SK-N-SH treated with all-trans-retinoic acid at 6 μM for 48 hours (cell line): ENCODE measurements around the gene ZEB2.

Experiments used
- ARNTL ChIP-seq: fragments of 450-650 bp; formaldehyde crosslinking; IDR thresholded peaks from 2 replicates; pipeline ENCODE4 v1.5.0; 2020; ENCODE audit warnings: low read depth, mild to moderate bottlenecking, moderate library complexity, borderline replicate concordance
- BACH2 ChIP-seq: fragments of 250-450 bp; sonication (Bioruptor Pico); IDR thresholded peaks from 2 replicates; pipeline ENCODE4 v1.9.0; 2021; ENCODE audit warnings: mild to moderate bottlenecking, borderline replicate concordance
- ISL1 ChIP-seq: fragments of 250-450 bp; sonication (Bioruptor Pico); IDR thresholded peaks from 2 replicates; pipeline ENCODE4 v2.1.2; 2022; ENCODE audit warnings: mild to moderate bottlenecking, moderate library complexity
- PPARA ChIP-seq: fragments of 250-450 bp; sonication (Bioruptor Pico); IDR thresholded peaks from 2 replicates; pipeline ENCODE4 v1.5.0; 2020; ENCODE audit warnings: mild to moderate bottlenecking, borderline replicate concordance
- ZFP3 ChIP-seq: fragments of 250-450 bp; sonication (Bioruptor Pico); IDR thresholded peaks from 2 replicates; pipeline ENCODE4 v1.5.0; 2020; ENCODE audit warnings: mild to moderate bottlenecking, moderate library complexity
- TF ChIP-seq, protein P1 (sequence below): fragments of 250-450 bp; sonication (Bioruptor Pico); IDR thresholded peaks from 2 replicates; pipeline ENCODE4 v1.8.0; 2020; ENCODE audit warnings: mild to moderate bottlenecking, moderate library complexity, borderline replicate concordance
- TF ChIP-seq, protein P2 (sequence below): fragments of 250-450 bp; sonication (Bioruptor Pico); IDR thresholded peaks from 2 replicates; pipeline ENCODE4 v1.5.0; 2020; ENCODE audit warnings: mild to moderate bottlenecking, moderate library complexity
- TF ChIP-seq, protein P3 (sequence below): fragments of 250-450 bp; sonication (Bioruptor Pico); IDR thresholded peaks from 2 replicates; pipeline ENCODE4 v1.5.1; 2021; ENCODE audit warnings: mild to moderate bottlenecking, moderate library complexity

DNA sequence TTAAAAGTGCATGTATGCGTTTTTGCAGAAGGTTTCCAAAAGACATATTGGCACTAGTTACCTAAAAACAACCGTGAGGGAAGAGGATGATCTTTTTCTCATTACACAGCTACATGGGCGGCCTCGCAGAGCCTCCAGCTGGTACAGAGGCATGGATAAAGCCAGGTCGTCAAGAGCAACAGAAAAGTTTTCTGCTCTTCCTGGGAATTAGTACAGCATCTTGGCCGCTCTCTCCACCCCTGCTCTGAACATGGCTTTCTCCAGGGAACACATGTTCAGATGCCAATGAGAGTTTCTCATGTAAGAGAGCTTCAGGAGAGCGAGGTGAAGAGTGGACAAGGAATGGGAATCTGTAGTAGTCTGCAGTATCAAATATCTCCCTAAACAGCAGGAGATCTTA lies 108.4 kb downstream of the ZEB2 start:
- TF ChIP-seq PPARA (CRISPR knock-in tag) (no peak), BACH2 (CRISPR knock-in tag) (no peak), ZFP3 (no peak), ISL1 (no peak), ARNTL (no peak)
- TF ChIP-seq, protein P1, sequence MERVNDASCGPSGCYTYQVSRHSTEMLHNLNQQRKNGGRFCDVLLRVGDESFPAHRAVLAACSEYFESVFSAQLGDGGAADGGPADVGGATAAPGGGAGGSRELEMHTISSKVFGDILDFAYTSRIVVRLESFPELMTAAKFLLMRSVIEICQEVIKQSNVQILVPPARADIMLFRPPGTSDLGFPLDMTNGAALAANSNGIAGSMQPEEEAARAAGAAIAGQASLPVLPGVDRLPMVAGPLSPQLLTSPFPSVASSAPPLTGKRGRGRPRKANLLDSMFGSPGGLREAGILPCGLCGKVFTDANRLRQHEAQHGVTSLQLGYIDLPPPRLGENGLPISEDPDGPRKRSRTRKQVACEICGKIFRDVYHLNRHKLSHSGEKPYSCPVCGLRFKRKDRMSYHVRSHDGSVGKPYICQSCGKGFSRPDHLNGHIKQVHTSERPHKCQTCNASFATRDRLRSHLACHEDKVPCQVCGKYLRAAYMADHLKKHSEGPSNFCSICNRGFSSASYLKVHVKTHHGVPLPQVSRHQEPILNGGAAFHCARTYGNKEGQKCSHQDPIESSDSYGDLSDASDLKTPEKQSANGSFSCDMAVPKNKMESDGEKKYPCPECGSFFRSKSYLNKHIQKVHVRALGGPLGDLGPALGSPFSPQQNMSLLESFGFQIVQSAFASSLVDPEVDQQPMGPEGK (CRISPR knock-in tag) = no peak
- TF ChIP-seq, protein P2, sequence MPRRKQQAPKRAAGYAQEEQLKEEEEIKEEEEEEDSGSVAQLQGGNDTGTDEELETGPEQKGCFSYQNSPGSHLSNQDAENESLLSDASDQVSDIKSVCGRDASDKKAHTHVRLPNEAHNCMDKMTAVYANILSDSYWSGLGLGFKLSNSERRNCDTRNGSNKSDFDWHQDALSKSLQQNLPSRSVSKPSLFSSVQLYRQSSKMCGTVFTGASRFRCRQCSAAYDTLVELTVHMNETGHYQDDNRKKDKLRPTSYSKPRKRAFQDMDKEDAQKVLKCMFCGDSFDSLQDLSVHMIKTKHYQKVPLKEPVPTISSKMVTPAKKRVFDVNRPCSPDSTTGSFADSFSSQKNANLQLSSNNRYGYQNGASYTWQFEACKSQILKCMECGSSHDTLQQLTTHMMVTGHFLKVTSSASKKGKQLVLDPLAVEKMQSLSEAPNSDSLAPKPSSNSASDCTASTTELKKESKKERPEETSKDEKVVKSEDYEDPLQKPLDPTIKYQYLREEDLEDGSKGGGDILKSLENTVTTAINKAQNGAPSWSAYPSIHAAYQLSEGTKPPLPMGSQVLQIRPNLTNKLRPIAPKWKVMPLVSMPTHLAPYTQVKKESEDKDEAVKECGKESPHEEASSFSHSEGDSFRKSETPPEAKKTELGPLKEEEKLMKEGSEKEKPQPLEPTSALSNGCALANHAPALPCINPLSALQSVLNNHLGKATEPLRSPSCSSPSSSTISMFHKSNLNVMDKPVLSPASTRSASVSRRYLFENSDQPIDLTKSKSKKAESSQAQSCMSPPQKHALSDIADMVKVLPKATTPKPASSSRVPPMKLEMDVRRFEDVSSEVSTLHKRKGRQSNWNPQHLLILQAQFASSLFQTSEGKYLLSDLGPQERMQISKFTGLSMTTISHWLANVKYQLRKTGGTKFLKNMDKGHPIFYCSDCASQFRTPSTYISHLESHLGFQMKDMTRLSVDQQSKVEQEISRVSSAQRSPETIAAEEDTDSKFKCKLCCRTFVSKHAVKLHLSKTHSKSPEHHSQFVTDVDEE (CRISPR knock-in tag) = no peak
- TF ChIP-seq, protein P3, sequence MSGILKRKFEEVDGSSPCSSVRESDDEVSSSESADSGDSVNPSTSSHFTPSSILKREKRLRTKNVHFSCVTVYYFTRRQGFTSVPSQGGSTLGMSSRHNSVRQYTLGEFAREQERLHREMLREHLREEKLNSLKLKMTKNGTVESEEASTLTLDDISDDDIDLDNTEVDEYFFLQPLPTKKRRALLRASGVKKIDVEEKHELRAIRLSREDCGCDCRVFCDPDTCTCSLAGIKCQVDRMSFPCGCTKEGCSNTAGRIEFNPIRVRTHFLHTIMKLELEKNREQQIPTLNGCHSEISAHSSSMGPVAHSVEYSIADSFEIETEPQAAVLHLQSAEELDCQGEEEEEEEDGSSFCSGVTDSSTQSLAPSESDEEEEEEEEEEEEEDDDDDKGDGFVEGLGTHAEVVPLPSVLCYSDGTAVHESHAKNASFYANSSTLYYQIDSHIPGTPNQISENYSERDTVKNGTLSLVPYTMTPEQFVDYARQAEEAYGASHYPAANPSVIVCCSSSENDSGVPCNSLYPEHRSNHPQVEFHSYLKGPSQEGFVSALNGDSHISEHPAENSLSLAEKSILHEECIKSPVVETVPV (CRISPR knock-in tag) = no peak
